NCI-H1694 (cell line): ENCODE measurements around the gene COMT.
"Not testable (repeated sequence)": the region's sequence is repeated elsewhere in the genome, so short reads cannot be mapped to it uniquely, and the experiment has no call there.

Experiments used
- DNase-seq: peaks from one replicate; lab custom pipeline; 2025; lab: John Stamatoyannopoulos, UW

COMT gene

DNA sequence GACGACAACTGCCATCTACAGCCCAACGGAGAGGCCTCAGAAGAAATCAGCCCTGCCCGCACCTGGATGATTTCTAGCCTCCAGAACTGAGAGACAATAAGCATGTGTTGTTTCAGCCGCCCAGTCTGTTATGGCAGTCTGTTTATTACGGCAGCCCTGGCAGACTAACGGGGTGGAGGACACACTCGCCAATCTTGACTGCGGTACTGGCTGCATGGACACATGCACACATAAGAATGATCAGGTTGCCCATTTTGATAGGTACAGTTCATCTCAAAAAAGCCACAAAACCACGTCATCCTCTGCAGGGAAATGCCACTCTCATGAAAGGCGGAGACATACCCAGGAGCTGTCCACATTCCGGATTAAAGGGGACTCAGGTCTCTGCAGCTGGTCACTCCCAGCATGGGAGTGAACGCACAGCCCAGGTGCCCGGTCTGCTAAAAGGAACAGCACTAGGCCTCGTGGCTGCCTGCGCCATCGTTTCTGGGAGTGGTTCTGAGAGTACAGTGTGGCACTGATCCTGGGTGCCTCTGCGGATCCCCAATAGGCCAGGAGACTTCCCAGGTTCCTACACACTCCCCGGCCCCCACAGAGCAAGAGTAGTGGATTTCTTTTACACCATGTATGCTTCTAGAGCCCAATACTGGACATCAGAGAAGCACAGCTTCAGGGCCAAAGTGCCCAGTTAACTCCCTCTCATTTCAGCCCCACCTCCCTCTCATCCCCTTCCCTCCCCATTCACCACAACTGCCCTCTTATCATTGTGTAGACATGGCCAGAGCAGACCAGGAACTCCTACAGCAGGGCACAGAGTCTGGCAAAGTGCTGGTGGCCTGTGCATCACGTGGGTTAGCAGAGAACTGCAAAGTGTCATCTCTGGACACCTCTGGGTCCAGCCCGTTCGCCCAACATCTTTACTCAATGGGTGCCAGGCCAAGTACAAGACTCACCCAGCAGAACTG, 11.7 kb upstream of the COMT start:
- no peak for DNase-seq

DNA sequence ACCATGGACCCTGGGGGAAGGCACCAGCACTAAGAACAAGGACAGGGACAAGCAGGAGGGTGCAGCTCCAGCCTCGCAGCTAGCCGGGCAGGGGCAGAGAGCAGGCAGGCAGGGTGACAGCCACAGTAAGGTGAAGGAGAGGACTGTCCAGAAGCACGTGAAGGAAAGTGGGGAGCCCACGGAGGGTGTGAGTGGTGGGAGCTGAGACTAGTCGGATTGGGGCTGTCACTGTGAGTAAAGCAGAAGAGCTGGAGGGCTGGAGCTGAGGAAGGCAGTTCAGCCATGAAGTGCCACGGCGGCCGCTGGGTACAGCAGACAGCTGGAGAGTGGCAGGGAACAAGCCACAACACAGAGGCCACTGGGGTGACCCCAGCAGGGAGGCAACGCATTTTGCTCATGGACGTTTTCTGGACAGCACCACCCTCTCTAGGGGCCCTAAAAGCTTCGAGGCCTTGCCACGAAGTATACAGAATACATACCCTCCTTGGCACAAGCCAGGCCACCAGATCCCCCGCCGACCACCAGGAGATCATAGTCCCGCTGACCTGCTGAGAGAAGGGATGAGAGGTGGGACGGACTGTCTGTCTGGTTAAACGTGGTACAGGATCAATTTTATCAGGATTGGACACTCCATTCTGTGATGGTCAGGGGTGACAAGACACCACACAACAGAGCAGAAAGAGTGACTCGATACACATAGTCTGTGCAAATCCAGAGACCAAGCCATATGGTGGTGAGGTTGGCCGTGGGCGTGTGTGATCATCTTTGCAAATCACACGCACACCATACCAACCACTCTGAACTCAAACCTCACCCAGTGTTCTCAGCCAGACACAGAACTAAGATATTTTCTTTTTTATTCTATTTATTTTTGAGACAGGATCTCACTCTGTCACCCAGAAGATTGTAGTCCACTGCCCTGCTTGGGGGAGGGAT, 10.8 kb upstream of the COMT start:
- DNase-seq, result no peak

DNA sequence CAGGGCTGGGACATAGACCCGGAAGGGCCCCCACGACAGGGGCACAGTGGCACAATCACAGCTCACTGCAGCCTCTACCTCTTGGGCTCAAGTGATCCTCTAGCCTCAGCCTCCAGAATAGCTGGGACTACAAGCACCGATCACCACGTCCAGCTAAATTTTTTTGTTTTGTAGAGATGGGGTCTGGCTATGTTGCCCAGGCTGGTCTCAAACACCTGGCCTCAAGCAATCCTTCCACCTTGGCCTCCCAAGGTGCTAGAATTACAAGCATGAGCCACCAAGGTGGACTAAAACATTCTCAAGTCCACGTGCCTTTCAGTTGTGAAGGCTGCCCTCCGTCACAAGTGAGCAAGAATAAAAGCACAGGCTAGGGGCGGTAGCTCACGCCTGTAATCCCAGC, 10.1 kb upstream of the COMT start:
- DNase-seq, result no peak

DNA sequence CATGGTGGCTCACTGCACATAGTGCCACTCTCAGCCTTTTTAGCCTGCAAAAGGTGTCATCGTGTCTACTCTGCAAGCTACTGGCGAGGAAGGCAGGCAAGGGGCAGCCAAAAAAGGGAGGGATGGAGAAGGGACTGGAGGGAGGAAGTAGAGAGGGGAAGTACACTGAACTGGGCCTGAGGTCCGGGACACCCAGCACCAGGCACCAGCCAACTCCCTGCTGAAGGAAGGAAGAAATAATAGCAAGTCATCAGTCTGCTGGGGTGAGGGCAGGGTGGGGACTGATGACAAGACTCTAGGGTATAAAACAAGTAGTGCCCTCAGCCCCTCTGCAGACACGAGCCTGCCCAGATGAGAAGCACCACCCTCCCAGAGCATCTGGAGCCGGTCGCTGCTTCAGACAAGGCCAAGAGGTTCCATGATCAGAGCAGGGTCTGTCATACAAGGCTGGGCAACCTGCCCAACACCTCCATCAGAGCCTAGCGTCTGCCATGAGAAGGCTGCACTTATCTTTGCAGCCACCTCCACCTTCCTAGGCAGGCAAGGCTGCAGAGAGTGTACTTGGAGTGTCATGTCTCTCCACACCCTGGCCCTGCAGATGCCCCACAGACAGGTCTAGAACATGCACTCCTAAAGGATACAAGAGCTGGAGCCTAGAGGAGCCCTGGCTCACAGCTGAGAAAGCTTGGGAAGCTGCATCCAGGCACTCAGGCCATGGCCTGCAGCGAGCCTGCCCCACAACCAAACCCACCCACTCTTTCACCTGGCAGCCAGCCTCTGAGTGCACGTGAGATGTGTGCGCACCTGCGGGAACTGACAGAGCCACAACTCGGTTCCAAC, 9.0 kb upstream of the COMT start:
- no peak for DNase-seq

DNA sequence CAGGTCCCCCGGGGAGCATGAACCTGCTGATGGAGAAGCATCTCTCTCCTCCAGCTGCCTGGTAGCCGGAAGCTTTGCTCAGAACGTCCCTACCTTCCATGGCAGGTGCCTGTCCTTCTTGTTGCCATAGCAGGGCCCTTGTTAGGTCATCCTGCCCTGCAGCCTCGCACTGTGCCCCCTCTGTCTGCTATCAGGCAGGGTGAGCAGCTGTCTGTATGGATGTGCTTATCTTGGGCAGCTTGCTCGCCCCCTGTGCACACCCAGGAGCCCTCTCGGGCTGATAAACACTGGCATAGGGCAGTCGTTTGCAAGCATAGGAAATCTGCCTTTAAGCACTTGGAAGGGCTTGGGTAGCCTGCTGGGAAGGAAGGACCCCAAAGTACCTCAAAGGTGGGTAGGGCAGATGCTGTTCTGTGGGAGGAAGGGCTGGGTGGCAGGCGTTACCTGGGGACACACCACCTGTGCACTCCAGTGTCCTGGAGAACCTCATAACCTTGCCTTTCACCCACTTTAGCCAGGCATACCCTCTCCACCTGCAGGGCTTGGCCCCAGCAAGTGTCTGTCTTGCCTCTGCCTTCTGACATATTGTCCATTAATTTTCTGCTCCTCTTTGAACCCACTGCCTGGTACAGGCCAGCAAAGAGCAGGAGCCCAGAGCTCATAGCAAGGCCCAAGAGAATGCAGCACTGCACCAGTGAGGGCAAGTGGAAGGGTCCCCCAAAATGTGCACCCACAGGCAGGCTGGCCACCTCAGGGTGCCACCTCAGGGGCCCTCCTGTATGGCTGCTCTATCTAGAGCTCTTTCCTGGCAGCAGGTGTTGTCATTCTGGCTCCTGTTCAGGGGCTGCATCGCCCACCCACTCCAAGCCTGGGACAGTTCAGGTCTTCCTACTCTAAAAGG, 8.0 kb upstream of the COMT start:
- no peak for DNase-seq

DNA sequence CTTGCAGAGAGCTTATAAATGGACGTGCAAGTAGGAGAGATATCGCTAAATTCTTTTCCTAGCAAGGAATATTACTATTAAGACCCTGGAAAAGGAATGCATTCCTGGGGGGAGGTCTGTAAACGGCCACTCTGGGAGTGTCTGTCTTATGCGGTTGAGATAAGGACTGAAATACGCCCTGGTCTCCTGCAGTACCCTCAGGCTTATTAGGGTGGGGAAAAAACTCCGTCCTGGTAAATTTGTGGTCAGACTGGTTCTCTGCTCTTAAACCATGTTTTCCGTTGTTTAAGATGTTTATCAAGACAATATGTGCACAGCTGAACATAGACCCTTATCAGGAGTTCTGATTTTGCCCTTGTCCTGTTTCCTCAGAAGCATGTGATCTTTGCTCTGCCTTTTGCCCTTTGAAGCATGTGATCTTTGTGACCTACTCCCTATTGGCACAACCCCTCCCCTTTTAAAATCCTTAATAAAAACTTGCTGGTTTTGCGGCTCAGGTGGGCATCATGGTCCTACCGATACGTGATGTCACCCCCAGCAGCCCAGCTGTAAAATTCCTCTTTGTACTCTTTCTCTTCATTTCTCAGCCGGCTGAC, 6.4 kb upstream of the COMT start:
- not testable (repeated sequence) for DNase-seq

DNA sequence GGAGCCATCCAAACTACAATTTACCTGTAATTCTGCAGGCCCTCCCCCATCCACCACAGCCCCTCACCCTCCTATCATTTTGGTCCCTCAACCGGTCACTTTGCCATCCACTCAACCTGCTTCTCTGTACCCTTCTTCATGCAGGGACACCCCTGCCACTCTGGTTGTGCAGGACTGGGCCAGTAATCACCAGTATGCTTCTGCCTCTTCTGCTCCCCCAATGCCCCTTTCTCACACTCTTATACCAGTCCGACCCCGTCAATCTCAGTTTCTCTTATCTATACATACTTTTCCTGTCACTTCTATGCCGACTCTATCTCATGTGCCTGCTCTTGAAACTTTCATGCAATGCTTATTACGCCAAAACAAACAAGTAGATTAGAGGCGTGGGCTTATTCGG, 5.1 kb upstream of the COMT start:
- DNase-seq, result no peak

DNA sequence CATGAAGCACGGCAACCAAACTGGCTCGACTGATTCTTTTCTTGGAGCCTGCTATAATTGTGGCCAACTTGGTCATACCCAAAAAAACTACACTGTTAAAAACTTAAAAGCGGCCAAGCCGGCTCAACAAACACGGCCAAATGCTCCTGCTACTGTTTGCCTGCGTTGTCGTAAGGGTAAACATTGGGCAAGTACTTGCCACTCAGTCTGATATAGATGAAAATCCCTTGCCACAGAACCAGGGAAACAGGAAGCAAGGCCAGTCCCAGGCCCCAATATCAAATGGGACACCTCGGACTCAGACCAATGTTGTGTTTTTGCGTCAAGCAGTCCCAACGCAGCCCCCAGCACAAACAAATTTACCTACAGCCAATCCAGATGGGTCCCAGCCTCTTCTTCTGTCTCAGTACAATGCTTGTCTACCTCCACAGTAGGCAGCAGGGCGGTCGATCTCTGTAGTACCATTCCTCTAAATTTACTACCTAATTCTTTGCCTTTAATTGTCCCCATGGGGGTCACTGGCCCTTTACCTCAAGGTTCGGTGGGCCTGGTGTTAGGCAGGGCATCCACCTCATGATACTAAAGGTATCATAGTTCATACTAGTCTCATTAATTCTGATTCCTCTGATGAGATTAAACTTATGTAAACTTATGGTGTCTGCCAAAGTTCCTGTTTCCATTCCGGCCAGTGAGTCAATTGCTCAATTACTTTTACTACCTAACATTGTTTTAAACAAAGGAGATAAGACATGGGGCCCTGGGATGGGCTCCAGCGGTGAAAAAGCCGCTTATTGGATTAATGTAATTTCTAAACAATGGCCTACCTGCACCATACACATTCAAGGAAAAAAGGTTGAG, 3.7 kb upstream of the COMT start:
- DNase-seq, result no peak

DNA sequence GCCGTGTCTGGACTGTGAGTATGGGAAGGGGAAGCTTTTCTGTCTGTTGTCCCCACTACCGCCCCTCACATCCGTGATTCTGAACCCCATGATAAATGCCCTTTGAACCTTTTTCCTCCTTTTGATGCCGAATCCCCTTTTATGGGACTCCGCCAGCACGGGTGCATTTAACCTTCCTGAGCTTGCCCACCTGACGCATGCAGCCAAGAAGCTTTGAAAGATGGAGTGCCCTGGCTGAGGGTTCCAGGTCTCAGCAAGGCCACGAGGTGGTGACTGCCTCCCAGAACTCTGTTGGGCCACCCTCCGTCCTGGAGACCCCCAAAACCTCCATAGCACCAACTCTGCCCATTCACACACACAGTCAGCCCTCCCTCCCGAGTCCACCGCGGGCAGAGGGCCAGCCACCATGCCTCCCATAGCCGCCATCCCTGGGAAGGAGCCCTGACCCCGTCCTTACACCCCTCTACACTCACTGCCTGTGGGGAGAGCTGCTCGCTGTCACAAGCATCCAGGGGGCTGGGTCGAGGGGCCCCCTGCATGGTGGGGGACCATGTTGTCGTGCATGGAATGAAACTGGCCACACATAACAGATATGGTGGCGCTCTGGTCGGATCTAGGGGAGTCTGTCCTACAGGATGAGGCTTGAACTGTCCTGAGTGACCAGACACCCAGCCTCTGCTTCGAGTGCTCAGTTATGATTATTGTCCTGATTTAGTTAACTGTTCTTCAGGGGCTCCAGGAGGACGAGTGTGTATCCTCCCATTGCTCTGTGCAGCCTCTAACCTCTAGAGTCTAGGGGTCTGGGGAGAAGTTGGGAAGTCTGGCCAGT, 822 bp upstream of the COMT start:
- no peak for DNase-seq

DNA sequence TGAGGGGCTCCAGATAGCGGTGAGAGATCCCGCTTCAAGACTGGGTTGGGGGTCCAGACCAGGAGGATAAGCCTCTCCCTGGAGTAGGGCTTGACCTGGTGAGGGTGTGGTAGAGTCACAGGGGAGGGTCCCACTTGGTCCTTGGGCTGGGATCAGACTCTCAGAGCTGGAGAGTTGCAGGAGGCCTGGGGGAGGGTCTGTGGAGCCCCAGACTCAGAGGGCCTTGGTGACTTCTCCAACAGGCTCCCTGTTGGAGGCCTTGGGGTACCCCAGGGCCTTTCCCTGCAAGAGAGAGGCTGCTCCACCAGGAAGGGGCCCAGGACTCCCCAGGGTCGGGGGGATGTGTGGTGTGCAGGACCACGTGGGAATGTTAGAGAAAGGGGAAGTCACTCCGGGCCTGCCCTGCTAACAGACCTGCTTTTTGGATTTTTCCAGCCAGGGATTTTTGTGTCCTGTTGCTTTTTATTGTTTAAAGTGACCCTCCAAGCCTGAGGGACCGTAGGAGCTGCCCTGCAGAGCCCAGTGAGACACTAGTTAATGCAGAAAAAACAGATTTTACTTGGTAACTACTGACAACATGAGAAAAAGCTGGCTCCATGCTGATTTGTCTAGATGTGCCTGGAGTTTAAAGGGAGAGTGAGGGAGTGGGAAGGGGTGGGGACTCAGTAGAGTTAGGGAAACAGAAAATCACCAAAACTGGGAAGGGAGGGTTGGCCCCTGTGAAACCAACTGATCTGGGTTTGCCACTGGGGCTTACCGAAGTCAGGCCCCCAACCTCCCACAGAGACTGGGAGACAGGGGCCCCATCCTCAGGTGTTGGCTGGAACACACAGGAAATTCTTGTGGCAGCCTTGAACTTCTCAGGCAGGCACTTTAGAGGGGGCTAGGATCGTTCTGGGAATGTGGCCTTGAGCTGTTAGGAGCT, 847 bp downstream of the COMT start:
- DNase-seq, result no peak

DNA sequence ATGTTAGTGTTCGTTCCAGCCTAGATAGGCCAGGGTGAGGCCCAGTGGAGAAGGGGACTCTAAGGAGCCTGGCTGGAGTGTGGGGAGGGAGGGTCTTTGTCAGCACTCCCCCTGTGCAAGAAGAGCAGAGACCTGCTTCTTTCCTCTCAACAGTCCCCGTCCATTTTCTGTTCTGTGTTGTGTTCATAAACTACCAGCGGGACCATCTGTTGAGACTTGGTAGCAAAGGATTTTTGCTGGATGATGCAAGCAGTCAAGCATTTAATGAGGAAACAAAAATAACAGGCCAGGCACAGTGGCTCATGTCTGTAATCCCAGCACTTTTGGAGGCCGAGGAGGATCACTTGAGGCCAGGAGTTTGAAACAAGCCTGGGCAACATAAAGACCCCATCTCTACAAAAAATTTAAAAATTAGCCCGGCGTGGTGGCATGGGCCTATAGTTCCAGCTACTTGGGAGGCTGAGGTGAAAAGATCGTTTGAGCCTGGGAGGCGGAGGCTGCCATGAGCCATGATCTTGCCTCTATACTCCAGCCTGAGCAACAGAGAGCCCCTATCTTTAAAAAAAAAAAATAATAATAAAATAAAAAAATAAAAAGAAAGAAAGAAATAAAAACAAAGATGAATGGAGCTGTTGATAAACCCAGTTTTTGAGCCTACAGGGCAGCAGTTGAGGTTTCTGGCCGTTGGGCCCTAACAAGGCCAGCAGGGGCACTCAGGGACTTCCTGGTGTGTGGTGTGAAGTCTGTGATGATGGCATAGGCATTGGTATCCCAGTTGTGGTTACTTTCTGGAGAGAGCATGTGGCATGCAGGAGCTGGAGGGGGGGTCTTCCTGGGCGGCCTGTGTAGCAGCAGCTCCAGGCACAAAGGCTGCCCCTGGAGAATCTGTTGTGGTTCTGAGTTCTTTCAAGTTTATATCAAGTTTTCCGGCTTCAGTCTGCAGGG, 1.8 kb downstream of the COMT start:
- peak; percentile 68 for DNase-seq

DNA sequence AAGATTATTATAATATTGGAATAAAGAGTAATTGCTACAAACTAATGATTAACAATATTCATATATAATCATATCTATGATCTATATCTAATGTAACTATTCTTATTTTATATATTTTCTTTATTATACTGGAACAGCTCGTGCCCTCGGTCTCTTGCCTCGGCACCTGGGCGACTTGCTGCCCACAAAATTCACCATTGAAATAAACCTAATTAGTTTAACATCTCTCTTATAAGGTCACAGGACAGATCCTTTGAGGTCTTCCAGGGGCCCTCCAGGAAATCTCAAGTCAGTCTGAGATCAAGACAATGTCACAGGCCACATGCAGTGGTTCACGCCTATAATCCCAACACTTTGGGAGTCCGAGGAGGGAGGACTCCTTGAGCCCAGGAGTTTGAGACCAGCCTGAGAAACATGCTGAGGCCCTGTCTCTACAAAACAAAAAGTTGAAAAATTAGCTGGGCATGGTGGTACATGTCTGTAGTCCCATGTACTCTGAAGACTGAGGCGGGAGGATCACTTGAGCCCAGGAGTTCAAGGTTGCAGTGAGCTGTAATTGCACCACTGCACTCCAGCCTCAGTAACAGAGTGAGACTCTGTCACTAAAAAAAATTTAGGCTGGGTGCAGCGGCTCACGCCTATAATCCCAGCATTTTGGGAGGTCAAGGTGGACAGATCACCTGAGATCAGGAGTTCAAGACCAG, 6.6 kb downstream of the COMT start:
- no peak for DNase-seq

DNA sequence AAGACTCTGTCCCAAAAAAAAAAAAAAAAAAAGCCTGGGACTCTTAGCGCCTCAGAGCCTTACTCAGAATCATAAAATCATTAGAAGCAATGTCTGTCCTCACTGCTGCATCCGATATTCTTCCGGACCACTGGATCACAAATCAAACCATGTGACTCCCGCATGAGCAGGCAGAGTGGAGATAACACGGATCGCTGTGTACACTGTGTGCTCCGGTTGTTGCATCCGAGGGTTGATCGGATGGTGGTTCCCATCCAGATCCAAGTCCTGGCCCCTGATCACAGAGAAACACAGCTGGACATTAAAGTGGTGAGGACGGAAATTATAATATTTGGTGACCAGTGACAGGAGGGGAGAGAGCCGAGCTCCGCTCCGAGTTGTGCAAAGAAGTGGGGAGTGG, 9.8 kb downstream of the COMT start:
- DNase-seq, result no peak

DNA sequence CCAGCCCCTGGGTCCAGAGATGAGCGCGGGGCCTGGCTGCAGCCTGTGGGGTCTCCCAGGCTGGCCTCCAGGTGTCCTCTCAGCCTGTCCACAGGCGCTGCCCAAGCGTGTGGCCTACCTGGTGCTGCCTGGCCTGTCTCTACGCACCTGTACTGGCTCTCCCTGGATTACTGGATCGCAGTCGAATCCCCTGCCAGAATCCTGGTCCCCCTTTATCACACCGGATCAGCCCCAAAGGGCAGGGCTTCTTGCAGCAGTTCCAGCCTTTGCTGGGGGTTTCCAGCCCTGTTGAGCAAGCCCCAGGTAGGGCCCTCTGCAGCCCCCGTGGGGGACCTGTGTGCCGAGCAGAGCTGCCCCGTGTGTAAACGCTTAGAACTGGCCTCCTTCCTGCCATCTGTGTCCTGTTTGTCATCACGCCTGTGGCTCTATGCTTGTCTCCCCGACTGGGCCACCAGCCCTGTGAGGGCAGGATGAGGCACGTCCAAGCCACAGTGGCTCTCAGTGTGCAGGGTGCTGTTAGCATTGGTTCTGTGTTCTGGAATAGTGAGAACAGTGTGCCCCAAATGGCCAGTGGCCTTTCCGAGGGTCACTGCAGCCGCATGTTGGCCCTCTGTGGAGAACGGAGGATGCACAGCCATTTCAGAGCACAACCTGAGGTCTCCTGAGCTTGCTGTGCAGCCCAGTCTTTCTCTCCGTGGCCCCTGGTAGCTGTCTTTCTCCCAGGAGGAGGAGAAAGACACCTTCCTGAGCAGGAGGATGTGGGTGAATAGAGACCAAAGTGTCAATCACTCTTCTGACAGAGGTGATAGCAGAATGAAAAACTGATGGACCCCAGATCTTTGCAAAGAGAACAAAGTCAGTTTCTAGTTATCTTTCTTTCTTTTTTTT, 13.9 kb downstream of the COMT start:
- DNase-seq, result peak; percentile 56

DNA sequence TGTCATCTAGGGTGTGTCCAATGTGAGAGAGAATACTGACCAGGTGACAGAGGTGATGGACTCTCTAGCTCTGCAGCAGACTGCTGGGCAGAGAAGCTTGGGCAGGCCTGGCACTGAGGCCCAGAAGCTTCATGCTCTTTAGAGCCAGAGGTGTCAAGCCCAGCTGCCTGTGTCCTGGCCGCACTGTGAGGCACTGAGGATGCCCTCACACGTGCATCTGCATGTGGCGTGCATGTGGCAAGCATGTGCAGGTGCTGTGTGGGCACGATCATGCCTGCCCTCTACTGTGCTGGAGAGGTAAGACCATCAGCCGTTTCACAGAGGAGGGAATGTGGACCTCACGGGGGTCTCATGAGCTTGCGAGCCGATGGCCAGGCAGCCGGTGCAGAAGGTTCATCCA, 15.9 kb downstream of the COMT start:
- no peak for DNase-seq
